Esophagus (tissue), 2 donors: ENCODE measurements around the gene PTP4A2. TPM values are rescaled to one million over a fixed set of nuclear protein-coding genes. Genes with fewer than 3 reads are reported as not detected.
"Not testable (repeated sequence)": the region's sequence is repeated elsewhere in the genome, so short reads cannot be mapped to it uniquely, and the experiment has no call there.

Experiments
- H3K27ac ChIP-seq, 2 donors: one replicate each; pipeline ENCODE4 v1.5.1; 2013; ENCODE audit warnings: low read depth in 2 of 2, mild to moderate bottlenecking in 2 of 2, inconsistent platforms in 1 of 2, low read length in 1 of 2, moderate library complexity in 1 of 2
- H3K27me3 ChIP-seq, 2 donors: one replicate each; pipeline ENCODE4 v1.6.1; 2013; ENCODE audit warnings: low read length in 2 of 2, control low read depth in 1 of 2, mild to moderate bottlenecking in 1 of 2; ENCODE audit not compliant: insufficient read depth in 2 of 2, control insufficient read depth in 1 of 2
- H3K36me3 ChIP-seq, 2 donors: one replicate each; pipeline ENCODE4 v1.6.1; 2013; ENCODE audit warnings: low read length in 1 of 2; ENCODE audit not compliant: control insufficient read depth in 2 of 2, insufficient read depth in 2 of 2
- H3K4me1 ChIP-seq, 2 donors: one replicate each; pipeline ENCODE4 v1.6.1; 2013; ENCODE audit warnings: low read length in 1 of 2; ENCODE audit not compliant: control insufficient read depth in 2 of 2, insufficient read depth in 2 of 2
- H3K4me3 ChIP-seq, 2 donors: one replicate each; pipeline ENCODE4 v1.5.1; 2013; ENCODE audit warnings: low read length in 2 of 2, mild to moderate bottlenecking in 2 of 2, low read depth in 1 of 2, moderate library complexity in 1 of 2
- H3K9me3 ChIP-seq, 2 donors: one replicate each; pipeline ENCODE4 v1.6.1; 2013; ENCODE audit warnings: mild to moderate bottlenecking in 2 of 2, low read depth in 1 of 2, low read length in 1 of 2, moderate library complexity in 1 of 2; ENCODE audit not compliant: control insufficient read depth in 2 of 2, insufficient read depth in 1 of 2
- WGBS, 2 donors: extraction: QIAGEN DNeasy Blood & Tissue Kit; methylation state at CpG; one replicate each; pipeline ENCODE4 v1.1.7; 2013; 5-methylcytosine and 5-hydroxymethylcytosine counted together
- polyA plus RNA-seq, 2 donors: library from polyadenylated mRNA; stranded (reverse); fragments of 200-250 nt; gene quantifications; one replicate each; pipeline ENCODE4 v1.2.3, GENCODE V29; 2013
- donor health status: healthy with polysubstance abuse.
- donor health status: Bipolar disorder and iron deficiency.

Gene PTP4A2
- polyA plus RNA-seq, 2 donors, result 40.6 to 45.5 TPM

GRCh38 chr1:31900790-31901189 lies 37.4 kb downstream of the PTP4A2 start:
- H3K27ac ChIP-seq, result no peak overlapping the region
- H3K9me3 ChIP-seq, result no peaks in the 10 kb centered on the region
- H3K4me3 ChIP-seq, result no peak overlapping the region
- H3K4me1 ChIP-seq, result no peaks in the 10 kb centered on the region
- no peaks in the 10 kb centered on the region for H3K36me3 ChIP-seq
- no peaks in the 10 kb centered on the region for H3K27me3 ChIP-seq
- WGBS, 2 donors, result 86 to 88% methylated on average over 3 of the region's 3 CpGs

GRCh38 chr1:31897526-31898100 lies 40.6 kb downstream of the PTP4A2 start:
- H3K9me3 ChIP-seq, result no peaks in the 10 kb centered on the region
- WGBS, 2 donors, result 51 to 62% methylated on average over 6 of the region's 6 CpGs
- no peaks in the 10 kb centered on the region for H3K4me1 ChIP-seq
- H3K36me3 ChIP-seq, result no peaks in the 10 kb centered on the region
- no peak overlapping the region for H3K27ac ChIP-seq
- no peak overlapping the region for H3K4me3 ChIP-seq
- no peaks in the 10 kb centered on the region for H3K27me3 ChIP-seq

- WGBS, 2 donors, result 96 to 97% methylated on average over 2 of the region's 2 CpGs
- H3K36me3 ChIP-seq, H3K9me3 ChIP-seq, H3K27me3 ChIP-seq, H3K4me3 ChIP-seq, H3K27ac ChIP-seq, H3K4me1 ChIP-seq: not testable (repeated sequence)
Observed at GRCh38 chr1:31895474-31896198, 42.5 kb downstream of the PTP4A2 start.

- Histone ChIP-seq H3K27ac (no peak overlapping the region), H3K27me3 (no peaks in the 10 kb centered on the region), H3K4me1 (no peaks in the 10 kb centered on the region), H3K36me3 (no peaks in the 10 kb centered on the region), H3K9me3 (no peaks in the 10 kb centered on the region), H3K4me3 (no peak overlapping the region)
- WGBS, 2 donors, result 66 to 70% methylated on average over 3 of the region's 3 CpGs
Observed at GRCh38 chr1:31891280-31891679, 46.9 kb downstream of the PTP4A2 start.

- no peak overlapping the region for H3K27ac ChIP-seq
- H3K36me3 ChIP-seq, result no peaks in the 10 kb centered on the region
- no peaks in the 10 kb centered on the region for H3K4me1 ChIP-seq
- no peak overlapping the region for H3K4me3 ChIP-seq
- H3K27me3 ChIP-seq, result no peaks in the 10 kb centered on the region
- no peaks in the 10 kb centered on the region for H3K9me3 ChIP-seq
- WGBS, 2 donors, result 87 to 92% methylated on average over 7 of the region's 7 CpGs
Observed at GRCh38 chr1:31888291-31888690, 49.9 kb downstream of the PTP4A2 start.

GRCh38 chr1:31886866-31887265 lies 51.3 kb downstream of the PTP4A2 start:
- no peak overlapping the region for H3K27ac ChIP-seq
- WGBS, 2 donors, result 69 to 75% methylated on average over 3 of the region's 3 CpGs

GRCh38 chr1:31885851-31886250 lies 52.3 kb downstream of the PTP4A2 start:
- H3K9me3 ChIP-seq, result no peaks in the 10 kb centered on the region
- no peaks in the 10 kb centered on the region for H3K27me3 ChIP-seq
- WGBS, 2 donors, result 95% methylated on average over 2 of the region's 2 CpGs
- no peak overlapping the region for H3K4me3 ChIP-seq
- no peaks in the 10 kb centered on the region for H3K36me3 ChIP-seq
- no peaks in the 10 kb centered on the region for H3K4me1 ChIP-seq
- no peak overlapping the region for H3K27ac ChIP-seq

More at GRCh38 chr1:31886866-31887265, 51.3 kb downstream of the PTP4A2 start:
- H3K4me1 ChIP-seq, result no peaks in the 10 kb centered on the region
- H3K4me3 ChIP-seq, result no peak overlapping the region
- no peaks in the 10 kb centered on the region for H3K36me3 ChIP-seq
- no peaks in the 10 kb centered on the region for H3K9me3 ChIP-seq
- H3K27me3 ChIP-seq, result no peaks in the 10 kb centered on the region

GRCh38 chr1:31883357-31883942 lies 54.7 kb downstream of the PTP4A2 start:
- 95 to 97% methylated on average over 3 of the region's 3 CpGs for WGBS, 2 donors
- no peaks in the 10 kb centered on the region for H3K27me3 ChIP-seq
- no peaks in the 10 kb centered on the region for H3K36me3 ChIP-seq
- no peaks in the 10 kb centered on the region for H3K4me1 ChIP-seq
- no peak overlapping the region for H3K4me3 ChIP-seq
- no peaks in the 10 kb centered on the region for H3K9me3 ChIP-seq
- H3K27ac ChIP-seq, result no peak overlapping the region

- 49 to 65% methylated on average over 5 of the region's 5 CpGs for WGBS, 2 donors
- Histone ChIP-seq H3K9me3 (no peaks in the 10 kb centered on the region), H3K4me1 (no peaks in the 10 kb centered on the region), H3K27ac (no peak overlapping the region), H3K36me3 (no peaks in the 10 kb centered on the region), H3K4me3 (no peak overlapping the region), H3K27me3 (no peaks in the 10 kb centered on the region)
Observed at GRCh38 chr1:31881688-31882000, 56.5 kb downstream of the PTP4A2 start.
